ENCODE measurements around the gene SPTB. TPM values are rescaled to one million over a fixed set of nuclear protein-coding genes. Genes with fewer than 3 reads are reported as not detected.

SPTB gene
- polyA plus RNA-seq, 3 donors = 13.6 to 17.4 (median 16.0) TPM

- DNase-seq (ENCODE audit: extremely low read depth in 1 of 11, low read depth in 9 of 11, low spot score in 4 of 11) = no peak
These were observed 104.5 kb downstream of the SPTB start for GRCh38 chr14:64775081-64775777.

DNA sequence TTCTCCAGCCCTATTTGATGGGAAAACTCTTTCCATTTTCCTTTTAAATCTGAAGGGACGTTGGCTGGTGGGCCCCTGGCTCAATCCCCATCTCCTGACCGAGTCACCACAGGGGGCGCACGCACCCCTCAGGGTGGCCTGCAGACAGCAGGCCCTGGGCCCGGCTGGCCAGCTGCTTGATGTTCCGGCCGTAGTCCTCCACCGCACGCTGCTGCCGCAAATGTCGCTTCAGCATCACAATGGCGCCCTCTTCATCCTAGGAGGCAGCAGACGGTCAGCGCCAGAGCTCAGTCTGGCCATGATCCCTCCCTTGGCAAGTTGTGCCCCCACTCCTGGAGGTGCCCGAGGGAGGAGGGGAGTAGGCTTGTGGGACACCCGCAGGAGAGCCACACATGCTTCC, 105.4 kb downstream of the SPTB start:
- DNase-seq (ENCODE audit: extremely low read depth in 1 of 11, low read depth in 9 of 11, low spot score in 4 of 11) = no peak

- no peak for DNase-seq (ENCODE audit: extremely low read depth in 1 of 11, low read depth in 9 of 11, low spot score in 4 of 11)
These were observed 106.1 kb downstream of the SPTB start for GRCh38 chr14:64773577-64773976.

DNA sequence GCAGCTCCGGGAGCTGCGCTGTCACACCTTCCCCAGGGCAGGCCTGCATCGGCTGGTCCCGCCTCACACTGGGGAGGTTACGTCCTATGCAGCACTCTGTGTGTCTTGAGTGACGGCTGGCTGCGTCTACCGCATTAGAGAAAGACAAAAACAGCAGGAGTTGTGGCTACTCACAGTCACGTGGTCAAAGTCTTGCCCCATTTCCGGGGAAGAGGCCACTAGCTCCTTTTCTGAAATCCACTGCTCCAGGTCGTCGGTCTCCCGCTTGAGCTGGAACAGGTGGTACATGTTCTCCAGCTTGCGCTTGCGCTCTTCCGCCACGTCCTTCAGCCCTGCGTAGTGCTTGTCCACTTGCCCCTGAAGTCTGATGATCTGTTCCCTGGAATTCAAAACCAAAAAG, 106.7 kb downstream of the SPTB start:
- no peak for DNase-seq (ENCODE audit: extremely low read depth in 1 of 11, low read depth in 9 of 11, low spot score in 4 of 11)

DNA sequence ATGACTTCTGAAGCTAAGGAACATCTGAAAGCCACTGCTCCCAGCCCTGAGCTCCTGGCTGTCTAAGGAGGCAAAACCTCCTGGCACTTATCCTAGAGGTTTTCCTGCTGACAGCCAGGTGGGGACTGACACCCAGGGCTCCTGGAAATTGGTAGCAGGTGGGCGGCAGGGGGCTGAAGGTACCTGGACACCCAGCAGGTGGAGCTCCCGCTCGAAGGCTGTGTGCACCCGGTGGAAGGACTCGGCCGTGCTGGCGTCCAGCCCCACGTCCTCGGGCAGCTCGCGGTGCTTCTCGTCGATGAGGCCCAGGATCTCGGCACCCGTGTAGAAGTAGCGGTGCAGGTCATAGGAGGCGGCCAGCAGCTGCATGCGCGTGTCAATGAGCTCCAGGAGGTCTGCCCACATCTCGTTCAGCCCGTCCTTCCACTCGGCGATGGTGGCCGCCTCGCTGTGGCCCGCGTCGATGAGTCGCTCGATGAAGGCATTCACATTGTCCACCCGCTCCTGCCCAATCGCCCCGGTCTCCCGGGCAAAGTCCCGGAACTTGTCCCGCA, 107.2 kb downstream of the SPTB start:
- DNase-seq (ENCODE audit: extremely low read depth in 1 of 11, low read depth in 9 of 11, low spot score in 4 of 11) = no peak

DNA sequence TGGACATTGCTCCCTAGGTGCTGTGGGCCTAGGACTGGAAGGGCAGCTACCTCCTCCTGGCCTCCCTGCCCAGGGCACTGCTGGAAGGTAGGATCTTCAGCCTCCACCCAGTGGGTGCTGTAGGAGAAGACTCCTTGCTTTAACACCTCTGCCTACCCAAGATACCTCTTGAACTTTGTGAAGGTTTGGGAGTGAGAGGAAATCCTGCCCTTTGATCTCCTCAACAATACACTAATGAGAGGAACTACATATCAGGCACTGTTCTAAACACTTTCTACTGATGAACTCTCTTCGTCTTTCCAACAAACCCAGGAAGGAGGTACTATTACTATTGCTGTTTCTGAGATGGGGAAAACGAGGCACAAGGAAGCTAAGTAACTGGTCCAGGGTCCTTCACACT, 108.5 kb downstream of the SPTB start:
- no peak for DNase-seq (ENCODE audit: extremely low read depth in 1 of 11, low read depth in 9 of 11, low spot score in 4 of 11)

GRCh38 chr14:64770751-64771150, 109.0 kb downstream of the SPTB start:
- no peak for DNase-seq (ENCODE audit: extremely low read depth in 1 of 11, low read depth in 9 of 11, low spot score in 4 of 11)

- no peak for DNase-seq (ENCODE audit: extremely low read depth in 1 of 11, low read depth in 9 of 11, low spot score in 4 of 11)
These were observed 110.3 kb downstream of the SPTB start for GRCh38 chr14:64769096-64770020.

GRCh38 chr14:64768401-64769095, 111.2 kb downstream of the SPTB start:
- no peak for DNase-seq (ENCODE audit: extremely low read depth in 1 of 11, low read depth in 9 of 11, low spot score in 4 of 11)

- DNase-seq (ENCODE audit: extremely low read depth in 1 of 11, low read depth in 9 of 11, low spot score in 4 of 11) = no peak
These were observed 112.3 kb downstream of the SPTB start for GRCh38 chr14:64767215-64767964.

- no peak for DNase-seq (ENCODE audit: extremely low read depth in 1 of 11, low read depth in 9 of 11, low spot score in 4 of 11)
These were observed 113.1 kb downstream of the SPTB start for GRCh38 chr14:64766430-64767151.

DNA sequence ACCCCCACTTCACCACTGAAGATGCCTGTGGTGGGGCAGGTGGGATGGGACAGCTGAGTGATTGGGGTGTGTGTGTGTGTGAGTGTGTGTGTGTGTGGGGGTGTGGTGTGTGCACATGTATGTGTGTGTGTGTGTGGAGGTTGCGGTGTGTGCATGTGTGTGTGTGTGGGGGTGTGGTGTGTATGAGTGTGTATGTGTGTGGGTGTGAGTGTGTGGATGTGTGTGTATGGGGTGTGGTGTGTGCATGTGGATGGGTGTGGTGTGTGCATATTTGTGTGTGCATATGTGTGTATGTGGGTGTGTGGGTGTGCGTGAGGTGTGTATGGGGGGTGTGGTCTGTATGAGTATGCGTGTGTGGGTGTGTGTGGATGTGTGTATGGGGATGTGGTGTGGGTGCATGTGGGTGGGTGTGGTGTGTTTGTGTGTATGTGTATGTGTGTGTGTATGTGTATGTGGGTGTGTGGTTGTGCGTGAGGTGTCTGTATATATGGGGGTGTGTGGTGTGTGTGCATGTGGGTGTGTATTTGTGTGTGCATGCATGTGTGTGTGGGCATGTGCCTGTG, 113.9 kb downstream of the SPTB start:
- DNase-seq (ENCODE audit: extremely low read depth in 1 of 11, low read depth in 9 of 11, low spot score in 4 of 11) = no peak

- DNase-seq (ENCODE audit: extremely low read depth in 1 of 11, low read depth in 9 of 11, low spot score in 4 of 11) = peak in 10 of 11 donors; percentile 66 to 89 (median 76)
These were observed 114.8 kb downstream of the SPTB start for GRCh38 chr14:64764641-64765520.

GRCh38 chr14:64763801-64764621, 115.7 kb downstream of the SPTB start:
- DNase-seq (ENCODE audit: extremely low read depth in 1 of 11, low read depth in 9 of 11, low spot score in 4 of 11) = no peak

- DNase-seq (ENCODE audit: extremely low read depth in 1 of 11, low read depth in 9 of 11, low spot score in 4 of 11) = no peak
These were observed 116.5 kb downstream of the SPTB start for GRCh38 chr14:64763085-64763782.

Measured in renal cortex interstitium (tissue), 11 donors.